Body of pancreas (tissue), 4 donors: ENCODE results near the gene GABRG3.

ENCODE experiments used
- POLR2A ChIP-seq, 3 donors: fragments of 450-650 bp; IDR thresholded peaks; one replicate each; pipeline ENCODE4 v1.6.1; 2016; ENCODE audit warnings: antibody characterized with exemption in 3 of 3, mild to moderate bottlenecking in 2 of 3
- TF ChIP-seq, protein P1 (sequence below), 7 experiments: fragments of 450-650 bp in 4 of 7; fragments of 200-600 bp in 3 of 7; sonication (generic) in 3 of 7; IDR thresholded peaks; one replicate each; pipeline ENCODE4 v1.5.1; 2016 to 2019; ENCODE audit warnings: antibody characterized with exemption in 7 of 7

DNA sequence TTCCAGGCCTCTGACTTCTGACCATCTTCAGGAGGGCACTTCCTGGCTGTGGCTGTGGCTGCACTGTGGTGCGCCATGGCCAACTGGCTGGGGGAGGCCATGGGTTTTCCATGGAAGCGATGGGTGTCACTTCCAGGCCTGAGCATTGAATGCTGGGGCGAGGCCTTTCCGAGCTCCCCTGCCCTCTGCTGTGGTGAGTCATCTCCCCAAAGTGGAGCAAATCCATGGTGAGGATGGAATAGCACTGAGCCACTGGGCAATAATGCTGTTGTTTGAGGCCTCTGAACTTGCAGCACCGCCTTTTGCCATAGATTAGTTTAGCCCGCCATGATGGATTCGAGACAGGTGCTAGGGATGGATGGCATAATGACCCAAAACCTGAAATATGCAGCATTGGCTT lies 155.5 kb downstream of the GABRG3 start:
- TF ChIP-seq, protein P1, sequence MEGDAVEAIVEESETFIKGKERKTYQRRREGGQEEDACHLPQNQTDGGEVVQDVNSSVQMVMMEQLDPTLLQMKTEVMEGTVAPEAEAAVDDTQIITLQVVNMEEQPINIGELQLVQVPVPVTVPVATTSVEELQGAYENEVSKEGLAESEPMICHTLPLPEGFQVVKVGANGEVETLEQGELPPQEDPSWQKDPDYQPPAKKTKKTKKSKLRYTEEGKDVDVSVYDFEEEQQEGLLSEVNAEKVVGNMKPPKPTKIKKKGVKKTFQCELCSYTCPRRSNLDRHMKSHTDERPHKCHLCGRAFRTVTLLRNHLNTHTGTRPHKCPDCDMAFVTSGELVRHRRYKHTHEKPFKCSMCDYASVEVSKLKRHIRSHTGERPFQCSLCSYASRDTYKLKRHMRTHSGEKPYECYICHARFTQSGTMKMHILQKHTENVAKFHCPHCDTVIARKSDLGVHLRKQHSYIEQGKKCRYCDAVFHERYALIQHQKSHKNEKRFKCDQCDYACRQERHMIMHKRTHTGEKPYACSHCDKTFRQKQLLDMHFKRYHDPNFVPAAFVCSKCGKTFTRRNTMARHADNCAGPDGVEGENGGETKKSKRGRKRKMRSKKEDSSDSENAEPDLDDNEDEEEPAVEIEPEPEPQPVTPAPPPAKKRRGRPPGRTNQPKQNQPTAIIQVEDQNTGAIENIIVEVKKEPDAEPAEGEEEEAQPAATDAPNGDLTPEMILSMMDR (IDR thresholded peaks at IDR 0.05), result no peak
- no peak for TF ChIP-seq POLR2A (IDR thresholded peaks at IDR 0.05)
